MV-4-11 (cell line): Measurements from ENCODE around the gene YPEL2.

Experiments
- DNase-seq: peaks from one replicate; lab custom pipeline; 2025; lab: John Stamatoyannopoulos, UW

YPEL2 gene

DNA sequence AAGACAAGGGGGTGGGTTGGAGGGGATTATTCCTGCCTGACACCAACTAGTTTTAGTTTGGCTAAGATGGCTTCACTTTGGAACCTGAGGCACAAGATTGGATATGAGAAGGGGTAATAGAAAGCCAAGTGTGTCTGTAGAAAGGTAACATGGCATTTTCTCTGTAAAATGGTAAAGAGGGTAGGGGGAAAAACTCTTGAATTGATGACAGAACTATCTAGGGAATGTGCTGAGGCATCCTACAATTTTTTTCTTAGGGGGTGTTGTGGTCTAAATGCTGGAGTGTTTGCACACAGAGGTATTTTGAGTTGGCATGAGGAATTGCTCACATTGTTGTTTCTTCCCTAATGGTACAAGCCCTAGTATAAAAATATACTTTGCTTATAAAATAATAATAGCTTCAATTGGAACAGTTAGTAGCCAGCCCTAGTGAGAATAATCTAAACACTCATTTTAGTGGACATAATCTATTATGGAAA lies 25.8 kb downstream of the YPEL2 start:
- DNase-seq, result no peak

DNA sequence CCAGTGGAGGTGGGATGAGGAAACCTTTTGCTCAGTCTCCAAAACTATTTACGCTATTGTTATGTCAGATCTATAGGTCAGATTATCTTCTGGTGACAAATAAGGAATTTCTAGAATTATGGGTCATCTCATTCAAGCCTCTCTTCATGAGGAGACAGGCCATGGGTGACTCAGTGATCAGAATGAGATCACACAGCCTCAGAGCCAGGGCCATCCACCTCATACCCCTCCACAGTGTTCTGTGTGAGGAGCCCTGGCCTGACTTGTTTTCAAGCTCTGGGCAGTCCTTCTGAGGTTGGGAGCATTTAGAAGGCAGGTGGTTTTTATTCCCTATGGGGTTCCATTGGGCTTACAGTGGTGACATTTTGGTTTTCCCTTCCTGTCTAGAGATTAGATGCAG lies 26.5 kb downstream of the YPEL2 start:
- no peak for DNase-seq

DNA sequence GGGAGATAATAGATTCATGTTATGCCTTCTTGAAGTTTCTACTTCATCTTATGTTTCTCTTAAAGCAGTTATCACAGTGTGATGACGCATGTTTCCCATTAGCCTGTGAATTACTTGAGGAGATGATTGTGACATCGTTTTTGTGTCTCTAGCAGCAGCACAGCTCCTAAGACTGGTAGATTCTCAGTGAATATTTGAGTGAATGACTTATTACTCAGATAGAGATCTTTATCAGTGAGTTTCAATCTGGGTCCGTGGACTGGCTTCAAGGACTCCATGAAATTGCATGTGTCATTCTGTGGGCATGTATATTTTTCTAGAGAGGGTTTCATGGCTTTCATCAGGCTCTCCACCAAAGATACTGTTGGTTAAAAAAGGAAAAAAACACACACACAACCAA lies 29.9 kb downstream of the YPEL2 start:
- DNase-seq, result peak; percentile 11

DNA sequence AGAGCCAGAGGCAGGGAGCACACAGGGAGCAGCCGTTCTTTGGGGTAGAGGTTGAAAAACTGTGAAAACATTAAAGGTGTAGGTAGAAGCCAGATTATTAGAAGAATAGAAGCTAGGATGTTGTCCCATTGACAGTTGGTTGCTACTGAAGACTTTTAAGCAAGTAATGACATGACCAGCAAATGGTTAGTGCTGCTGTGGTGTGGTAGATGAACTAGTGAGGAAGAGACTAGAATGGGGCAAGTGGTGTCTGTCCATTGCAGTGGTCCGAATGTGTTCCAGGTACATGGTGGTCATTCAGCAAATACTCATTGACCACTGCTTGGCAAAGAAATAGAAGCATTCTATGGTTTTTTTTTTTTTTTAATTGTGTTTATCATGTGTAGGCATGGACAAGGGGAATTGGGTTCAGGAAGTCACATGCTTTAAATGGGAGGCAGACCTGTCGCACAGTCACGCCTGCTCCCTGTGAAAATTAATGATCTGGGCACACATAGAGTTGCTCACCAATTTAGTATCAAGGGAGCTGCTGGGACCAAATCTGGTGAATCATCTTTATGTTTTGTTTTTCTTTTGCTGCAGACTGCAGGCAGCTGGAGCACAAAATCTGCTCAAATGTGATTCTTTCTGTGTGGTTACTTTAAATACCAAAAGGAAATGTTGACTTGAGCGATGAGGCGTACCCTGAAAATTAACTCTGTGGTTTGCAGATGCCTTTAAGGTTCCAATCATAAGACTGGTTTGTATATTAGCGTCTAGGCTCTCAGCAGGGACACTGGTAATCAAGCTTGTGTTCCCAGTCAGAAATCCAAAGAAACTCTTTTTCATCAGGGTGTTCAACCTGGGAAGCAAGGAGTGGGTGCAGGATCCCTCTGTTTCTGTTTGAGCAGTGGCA lies 30.7 kb downstream of the YPEL2 start:
- no peak for DNase-seq

DNA sequence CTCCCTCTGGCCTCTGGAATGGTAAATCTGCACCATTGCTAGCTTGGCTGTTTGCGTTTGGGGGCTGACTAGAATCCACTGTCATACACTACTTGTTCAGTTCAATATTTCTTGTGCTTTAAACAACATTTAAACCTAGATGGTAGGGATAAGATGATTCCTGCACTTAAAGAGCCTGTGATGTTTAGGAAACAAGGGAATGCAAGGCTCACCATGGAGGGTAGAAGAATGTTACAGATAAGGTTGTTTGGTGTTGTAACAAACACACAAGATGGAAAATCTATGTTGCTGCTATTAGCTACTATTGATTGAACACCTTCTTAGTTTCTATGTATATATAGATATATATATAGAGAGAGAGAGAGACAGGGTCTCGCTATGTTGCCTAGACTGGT lies 31.4 kb downstream of the YPEL2 start:
- DNase-seq, result no peak

DNA sequence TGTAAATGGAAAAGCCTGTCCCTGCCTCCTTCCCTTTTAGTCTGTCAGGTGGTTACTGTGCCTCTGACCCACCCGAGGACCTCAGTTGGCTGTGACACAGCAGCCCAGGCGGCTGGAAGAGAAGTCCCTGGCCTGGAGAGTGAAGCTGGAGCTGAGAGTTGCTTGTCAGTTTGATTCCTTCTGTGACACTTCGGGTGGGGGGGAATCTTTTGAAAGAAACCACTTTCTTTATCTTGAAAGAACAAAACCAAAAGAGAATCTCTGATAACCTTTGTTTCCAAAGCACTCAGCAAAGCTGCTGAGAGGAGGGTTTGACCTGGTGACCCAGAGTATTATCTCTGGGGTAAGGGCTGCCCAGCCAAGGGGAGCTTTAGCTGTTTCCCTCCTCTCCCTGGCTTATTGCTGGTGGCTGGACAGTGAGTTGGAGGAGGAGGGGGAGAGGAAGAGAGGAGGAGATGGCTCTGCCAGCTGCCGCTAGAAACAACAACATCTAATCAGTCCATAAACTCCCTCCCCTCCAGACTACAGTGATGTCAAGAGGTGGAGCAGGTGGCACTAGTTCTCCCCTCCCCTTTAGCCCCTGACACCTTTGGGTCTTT lies 34.0 kb downstream of the YPEL2 start:
- no peak for DNase-seq

DNA sequence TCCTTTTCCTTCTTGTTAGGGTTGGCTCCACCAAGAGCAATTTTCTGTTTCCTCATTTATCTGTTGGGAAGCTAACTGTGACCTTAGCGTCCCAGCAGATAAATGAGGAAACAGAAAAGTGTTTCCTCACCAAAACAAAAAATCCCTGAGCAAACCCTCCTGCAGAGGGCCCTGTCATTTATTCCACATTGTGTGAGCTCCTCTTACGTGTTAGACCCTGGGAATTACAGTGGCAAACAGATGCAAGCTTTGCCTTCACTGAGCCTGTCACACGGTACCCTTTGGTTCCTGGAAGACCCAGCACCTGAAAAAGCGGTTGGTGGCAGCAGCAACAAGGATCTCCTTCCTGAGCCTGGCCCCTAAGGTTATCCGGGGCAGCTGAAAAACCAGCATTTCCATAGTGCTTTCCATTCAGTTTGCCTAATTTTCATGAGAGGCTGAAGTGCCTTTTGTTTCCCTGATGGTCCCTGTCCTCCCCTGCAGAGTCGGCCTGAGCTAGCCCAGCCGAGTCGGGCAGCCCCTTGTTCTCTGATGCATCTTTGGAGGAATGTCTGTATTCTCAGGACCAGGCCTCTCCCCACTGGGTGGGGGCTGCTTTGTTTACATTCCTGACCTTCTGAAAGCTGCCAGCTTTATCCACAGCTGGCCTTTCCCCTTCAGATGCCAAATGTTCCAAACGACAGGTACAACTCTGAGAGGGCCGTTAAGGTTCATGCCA lies 34.7 kb downstream of the YPEL2 start:
- peak; percentile 62 for DNase-seq

DNA sequence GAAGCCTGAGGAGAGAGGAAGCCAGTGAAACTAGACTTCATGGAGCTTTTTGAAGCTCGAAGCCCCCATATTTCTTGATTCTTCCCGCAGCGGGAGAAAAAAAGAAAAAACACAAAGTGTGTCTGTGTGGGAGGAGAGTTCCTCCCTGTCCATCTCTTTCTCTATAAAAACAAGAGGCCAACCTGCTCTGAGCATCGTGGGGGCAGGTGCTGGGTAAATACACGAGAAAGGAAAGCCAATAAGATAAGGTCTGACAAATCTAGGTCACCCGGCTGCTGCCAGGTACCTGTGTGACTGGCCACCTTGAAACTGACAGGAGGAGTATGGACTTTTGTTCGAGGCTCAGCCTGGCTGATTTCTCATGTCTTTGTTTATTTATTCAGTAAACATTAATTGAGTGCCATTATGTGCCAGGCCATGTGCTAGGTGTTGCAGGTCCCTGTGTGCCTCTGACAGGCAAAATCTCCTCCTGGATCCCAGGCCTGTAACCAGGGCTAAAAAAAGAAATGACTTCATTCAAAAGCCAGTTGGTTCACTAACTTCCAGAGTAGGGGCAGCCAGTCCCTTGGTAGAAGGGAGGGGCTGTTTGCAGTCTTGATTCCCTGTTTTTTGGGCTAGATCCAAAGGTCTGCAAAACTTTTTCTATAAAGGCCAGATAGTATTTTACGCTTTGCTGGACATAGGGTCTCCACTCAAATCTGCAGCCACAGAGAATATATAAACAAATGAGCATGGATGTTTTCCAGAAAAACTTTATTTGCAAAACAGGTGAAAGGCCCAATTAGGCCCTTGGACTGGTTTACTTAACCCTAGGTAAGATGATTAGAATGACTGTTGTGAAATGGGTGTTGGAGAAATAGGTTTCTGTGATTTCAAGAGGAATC lies 35.6 kb downstream of the YPEL2 start:
- DNase-seq, result no peak

DNA sequence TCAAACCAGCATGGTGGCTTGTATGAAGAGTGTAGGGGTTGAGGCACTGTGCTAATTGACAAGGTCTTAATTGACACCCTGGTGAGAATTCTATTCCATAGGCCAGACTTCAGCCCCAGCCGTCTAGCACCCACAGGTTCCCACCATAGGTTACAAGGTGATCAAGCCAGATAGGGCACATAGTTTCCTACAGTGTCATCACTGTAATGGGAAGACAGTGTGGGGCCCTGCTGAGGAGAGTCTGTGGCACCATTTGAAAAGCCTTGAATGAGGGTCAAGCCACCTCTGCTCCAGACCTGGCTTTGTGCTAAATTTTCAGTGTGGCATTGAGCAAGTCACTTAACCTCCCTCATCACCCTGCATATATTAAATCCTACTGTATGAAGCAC lies 36.2 kb downstream of the YPEL2 start:
- no peak for DNase-seq

DNA sequence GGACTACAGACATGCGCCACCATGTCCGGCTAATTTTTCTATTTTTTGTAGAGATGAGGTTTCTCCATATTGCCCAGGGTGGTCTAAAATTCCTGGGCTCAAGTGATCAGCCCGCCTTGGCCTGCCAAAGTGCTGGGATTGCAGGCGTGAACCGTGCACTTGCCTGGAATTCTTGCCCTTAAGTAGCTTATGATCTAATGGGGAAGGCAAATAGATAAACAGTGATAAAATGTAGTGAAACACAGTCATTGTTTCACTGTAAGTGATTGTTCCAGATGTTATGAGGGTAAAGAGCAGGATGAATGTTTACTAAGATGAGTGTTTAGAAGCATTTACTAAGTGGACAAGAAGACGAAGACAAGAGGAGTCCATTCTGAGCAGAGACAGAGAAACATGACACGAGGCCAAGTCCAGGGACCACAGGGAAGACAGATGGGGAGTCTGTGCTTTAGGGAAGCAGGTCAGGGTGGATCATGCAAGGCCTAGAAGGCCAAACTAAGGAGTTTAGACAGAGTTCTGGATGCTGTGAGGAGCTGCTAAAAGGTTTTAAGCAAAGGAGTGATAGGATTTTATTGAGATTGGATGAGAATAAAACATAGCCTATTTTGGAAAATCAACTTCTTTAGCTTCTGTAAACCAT lies 36.9 kb downstream of the YPEL2 start:
- DNase-seq, result no peak

DNA sequence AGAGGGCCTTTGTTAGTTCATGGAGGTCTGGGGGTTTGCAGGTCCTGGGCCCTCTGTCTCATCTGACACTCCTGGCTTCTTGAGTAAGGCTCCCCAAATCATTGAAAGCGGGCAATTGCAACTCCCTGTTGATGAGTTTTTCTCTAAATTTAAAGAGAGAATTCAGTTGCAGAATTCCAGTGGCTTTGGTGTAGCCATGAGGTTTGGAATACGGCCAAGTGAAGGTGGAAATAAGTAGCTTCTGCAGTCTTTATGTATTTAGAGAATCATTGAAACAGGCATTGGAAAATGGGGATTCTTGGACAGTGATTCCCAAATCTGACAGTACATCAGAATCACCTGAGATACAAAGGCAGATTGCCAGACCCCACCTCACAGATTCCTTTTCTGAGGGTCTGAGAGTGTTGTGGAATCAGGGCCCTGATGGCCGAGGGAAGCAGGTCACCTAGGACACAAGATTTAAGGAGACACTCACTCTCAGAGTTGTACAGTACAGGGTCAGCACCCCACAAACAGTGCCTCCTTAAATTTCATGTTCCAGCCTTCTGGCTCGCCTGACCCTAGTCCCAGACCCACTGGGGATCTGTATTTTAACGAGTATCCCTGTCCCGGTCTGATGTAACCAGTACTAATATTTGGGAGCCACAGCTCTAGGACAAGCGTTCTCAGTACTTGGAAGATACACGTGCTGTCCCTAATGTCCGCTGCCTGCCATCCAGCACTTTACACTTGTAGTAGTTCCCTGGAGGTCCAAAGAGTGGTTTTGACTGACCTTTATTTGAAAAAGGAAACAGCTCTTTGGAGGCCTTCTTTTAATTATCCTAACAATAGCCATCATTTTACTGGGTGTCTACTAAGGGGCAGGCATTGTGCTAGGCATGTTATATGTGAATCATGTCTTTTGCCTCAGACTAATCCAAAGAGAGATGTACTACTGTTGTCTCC lies 37.8 kb downstream of the YPEL2 start:
- no peak for DNase-seq

DNA sequence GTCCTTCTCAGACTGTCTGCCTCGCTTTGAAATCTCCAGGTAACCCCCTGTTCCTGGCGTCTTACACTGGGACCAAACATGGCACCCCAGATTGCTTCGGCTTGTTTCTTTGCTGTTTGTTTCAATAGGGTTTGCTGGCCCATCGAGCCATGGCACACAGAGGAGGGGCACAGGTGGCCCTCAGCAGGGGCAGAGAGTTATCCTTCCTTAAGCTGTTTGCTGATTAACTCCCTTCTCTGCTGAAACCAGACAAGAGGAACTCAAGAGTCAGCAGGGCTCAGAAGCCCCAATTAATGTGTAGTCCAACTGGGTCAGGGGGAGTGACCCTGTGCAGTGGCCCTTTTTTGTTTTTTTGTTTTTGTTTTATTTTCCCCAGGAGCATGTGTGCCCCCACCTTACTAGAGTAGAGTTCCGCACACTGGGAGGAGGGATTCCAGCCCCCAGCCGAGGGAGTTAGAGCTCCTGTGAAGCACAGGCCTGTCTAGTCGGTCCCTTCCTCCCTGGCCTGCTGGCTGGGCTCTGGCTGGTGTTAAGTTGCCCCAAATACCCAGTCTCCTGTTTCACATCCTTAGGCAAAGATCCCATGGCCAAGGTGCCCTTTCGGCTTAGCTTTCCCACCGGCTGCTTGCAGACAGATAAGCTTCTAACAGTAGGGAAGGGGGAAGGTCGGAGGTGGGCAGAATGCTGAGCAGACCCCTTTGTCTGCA lies 39.3 kb downstream of the YPEL2 start:
- DNase-seq, result peak; percentile 61

DNA sequence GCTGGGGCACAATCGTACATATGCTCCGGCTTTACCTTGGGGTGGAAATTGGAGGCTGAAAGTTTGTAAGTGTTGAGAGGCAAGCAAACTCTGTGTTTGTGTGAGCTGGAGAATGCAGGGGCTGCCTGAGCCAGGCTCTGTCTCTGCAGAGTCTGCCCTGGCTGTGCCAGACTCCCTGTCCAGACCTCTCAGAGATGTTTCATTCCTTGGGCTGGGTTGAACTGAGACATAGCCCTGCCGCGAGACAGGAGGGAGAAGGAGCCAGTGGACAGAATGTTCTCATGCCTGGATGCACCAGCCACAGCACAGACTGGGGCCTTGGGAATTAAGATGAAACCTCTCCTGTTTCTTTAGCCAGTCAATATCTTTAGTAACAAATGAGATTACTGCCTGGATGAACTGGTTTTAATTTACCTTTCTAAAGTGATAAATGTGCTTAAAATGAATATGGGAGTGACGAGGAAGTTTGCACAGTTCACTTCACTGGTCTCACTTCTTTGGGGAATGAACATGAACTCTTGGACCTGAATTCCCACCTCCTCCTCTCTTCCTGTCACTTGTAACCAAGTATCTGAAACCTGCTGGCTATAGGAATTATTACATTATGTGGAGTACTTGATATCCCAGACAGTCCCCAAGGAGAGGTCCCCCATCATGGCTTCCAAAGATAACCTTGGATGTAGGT lies 40.1 kb downstream of the YPEL2 start:
- DNase-seq, result no peak

DNA sequence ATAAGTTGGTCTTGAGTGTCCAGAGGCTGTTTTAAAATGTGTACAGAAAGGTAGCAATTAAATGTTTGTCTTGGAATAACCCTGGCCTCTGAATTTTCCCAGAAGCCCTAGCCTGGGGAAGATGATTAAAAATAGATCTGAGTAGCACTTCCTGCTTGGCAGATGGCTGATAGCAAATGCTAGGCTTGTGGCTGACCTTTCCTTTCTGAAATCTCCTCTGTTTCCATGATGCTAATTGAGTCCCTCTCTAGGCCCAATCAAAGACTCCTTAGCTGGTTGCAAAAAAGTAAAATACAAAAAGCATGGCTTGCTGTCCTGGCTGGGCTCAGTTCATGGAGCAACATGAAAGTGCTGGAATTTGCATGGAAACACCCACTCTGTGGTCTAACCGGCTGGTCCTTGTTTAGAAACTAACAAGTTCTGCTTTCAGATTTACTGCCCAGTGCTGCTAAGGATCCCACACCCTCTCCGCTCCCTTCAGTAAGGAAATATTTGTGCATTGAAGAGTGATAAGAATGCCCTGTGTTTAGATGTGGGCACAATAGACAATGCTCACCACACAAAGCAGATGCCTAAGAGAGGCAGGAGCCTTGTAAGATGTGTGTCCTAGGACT lies 40.8 kb downstream of the YPEL2 start:
- DNase-seq, result peak; percentile 91

DNA sequence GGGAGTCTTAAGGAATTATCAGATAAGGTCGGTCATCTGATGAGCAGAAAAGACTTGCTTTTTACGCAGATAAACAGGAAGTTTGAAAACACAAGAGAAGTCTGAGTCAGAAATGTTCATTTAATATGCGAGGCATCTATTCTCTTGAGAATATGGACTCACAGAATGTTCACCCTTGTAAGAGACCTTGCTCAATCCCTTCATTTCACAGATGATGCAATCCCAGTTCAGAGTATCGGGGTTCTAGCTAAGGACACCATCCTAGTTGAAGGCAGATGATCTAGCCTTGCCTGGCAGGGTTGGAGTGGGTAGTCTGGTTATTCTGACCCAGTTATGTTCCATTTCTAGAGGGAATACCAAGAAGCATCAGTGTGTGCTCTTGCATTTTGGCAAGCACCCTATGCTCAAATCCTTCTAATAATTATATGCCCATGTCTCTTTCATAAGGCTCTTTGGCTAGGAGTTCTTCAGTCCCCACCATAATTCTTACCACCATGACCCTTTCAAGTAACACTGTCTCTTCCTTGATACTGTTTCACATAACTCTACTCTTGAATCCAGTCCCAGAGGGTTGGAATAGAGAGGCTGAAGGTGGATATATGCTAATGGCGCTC lies 42.5 kb downstream of the YPEL2 start:
- peak; percentile 82 for DNase-seq

DNA sequence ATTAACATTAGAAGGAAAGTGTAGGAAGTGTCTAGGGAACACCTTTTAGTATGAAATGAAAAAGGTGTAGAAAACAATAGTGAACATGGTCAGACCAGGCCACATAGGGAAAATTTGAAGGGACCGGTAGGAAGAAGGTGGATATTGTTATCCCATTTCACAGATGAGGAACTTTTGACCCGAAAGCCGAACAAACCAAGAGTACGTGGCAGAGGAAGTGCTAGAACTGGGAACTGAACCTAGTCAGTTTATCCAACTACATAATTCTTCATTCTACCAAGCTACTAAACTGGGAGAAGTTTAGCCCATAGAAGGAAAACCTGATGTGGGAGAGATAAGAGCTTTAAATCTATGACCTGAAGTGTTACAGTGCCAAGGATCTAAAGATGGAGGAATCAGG lies 43.2 kb downstream of the YPEL2 start:
- DNase-seq, result no peak

DNA sequence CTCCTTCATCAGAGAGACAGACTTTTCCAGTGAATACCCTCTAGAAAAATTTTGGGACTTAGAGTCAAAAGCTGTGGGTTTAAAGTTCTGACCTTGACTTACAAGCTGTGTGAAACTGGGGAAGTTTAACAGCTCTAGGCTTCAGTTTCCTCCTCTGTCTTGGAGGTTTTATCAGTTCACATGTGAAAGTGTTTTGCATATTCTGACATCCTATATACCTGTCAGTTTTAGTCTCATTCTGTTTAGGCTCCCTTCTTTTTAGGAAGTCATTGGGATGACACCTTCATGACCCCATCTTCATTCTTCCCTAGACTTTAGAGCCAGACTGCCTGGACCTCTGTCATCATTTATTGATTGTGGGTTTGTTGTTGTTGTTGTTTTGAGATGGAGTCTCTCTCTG lies 44.4 kb downstream of the YPEL2 start:
- DNase-seq, result peak; percentile 13

DNA sequence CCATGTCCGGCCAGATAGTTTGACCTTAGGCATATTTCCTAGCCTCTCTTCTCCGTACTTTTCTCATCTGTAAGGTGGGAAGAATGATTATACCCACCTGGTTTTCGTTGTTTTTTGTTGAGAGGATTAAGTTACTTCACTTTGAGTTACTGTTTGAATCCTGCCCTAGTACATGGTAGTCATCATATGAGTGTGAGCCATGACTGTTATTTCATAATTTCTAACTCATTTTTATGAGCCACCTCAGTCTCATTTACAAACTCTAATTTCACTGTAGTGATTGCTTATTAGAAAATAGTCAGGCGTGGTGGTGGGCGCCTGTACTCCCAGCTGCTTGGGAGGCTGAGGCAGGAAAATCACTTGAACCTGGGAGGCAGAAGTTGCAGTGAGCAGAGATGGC lies 45.1 kb downstream of the YPEL2 start:
- DNase-seq, result no peak
